SK-N-SH (cell line): ENCODE measurements around the gene ANXA7. TPM values are rescaled to one million over a fixed set of nuclear protein-coding genes. Genes with fewer than 3 reads are reported as not detected.

ENCODE experiments used
- CTCF ChIA-PET: fragments of 300-600, 350-600 bp; formaldehyde crosslinking; extraction: SDS; loops from one replicate; lab custom pipeline; 2021; lab: Yijun Ruan, JAX
- POLR2A ChIA-PET: fragments of 350-600 bp; sonication (Branson Sonifier 250); formaldehyde crosslinking; extraction: SDS; loops from one replicate; lab custom pipeline; 2020; ENCODE audit warnings: antibody characterized with exemption, inconsistent platforms; lab: Yijun Ruan, JAX
- DNase-seq: peaks from one replicate; pipeline ENCODE4 v3.0.0; 2012
- H2AFZ ChIP-seq: fragments of 200-600 bp; sonication (generic); 2 replicates; pipeline ENCODE4 v1.8.1; 2016; ENCODE audit warnings: antibody characterized with exemption, mild to moderate bottlenecking, low read depth
- H3F3A ChIP-seq: fragments of 200-600 bp; sonication (generic); replicated peaks from 2 replicates; pipeline ENCODE3; 2016; ENCODE audit warnings: antibody characterized with exemption, mild to moderate bottlenecking; ENCODE audit not compliant: insufficient read depth
- H3K27ac ChIP-seq, 2 experiments: fragments of 200-500 bp in 1 of 2; fragments of 200-600 bp in 1 of 2; sonication (Bioruptor generic) in 1 of 2; sonication (generic), shearing (Covaris generic) in 1 of 2; 2 replicates each; pipeline versions ENCODE4 v1.5.1 to v1.6.1; 2014 to 2016; ENCODE audit warnings: low read depth in 2 of 2, inconsistent platforms in 1 of 2, low read length in 1 of 2, mild to moderate bottlenecking in 1 of 2, mixed read lengths in 1 of 2
- H3K27me3 ChIP-seq: fragments of 200-600 bp; sonication (generic), shearing (Covaris generic); 2 replicates; pipeline ENCODE4 v1.6.1; 2016; ENCODE audit warnings: mixed run types; ENCODE audit not compliant: insufficient read depth
- H3K36me3 ChIP-seq, 2 experiments: fragments of 200-500 bp in 1 of 2; fragments of 200-600 bp in 1 of 2; sonication (Bioruptor generic) in 1 of 2; sonication (generic) in 1 of 2; replicated peaks in 1 of 2; 2 replicates each; pipeline versions ENCODE3 to v1.5.1; 2014 to 2016; ENCODE audit warnings: low read length in 1 of 2, mild to moderate bottlenecking in 1 of 2; ENCODE audit not compliant: insufficient read depth in 2 of 2, control insufficient read depth in 1 of 2
- H3K4me1 ChIP-seq, 2 experiments: fragments of 200-500 bp in 1 of 2; fragments of 200-600 bp in 1 of 2; sonication (Bioruptor generic) in 1 of 2; sonication (generic), shearing (Covaris generic) in 1 of 2; 2 replicates each; pipeline versions ENCODE4 v1.5.1 to v1.6.1; 2014 to 2016; ENCODE audit warnings: low read depth in 1 of 2, low read length in 1 of 2, mixed run types in 1 of 2; ENCODE audit not compliant: insufficient read depth in 2 of 2, control insufficient read depth in 1 of 2
- H3K4me2 ChIP-seq: fragments of 200-600 bp; sonication (generic), shearing (Covaris generic); 2 replicates; pipeline ENCODE4 v1.6.1; 2017; ENCODE audit warnings: mixed run types
- H3K4me3 ChIP-seq, 2 experiments: fragments of 200-500 bp in 1 of 2; fragments of 200-600 bp in 1 of 2; sonication (Bioruptor generic) in 1 of 2; sonication (generic), shearing (Covaris generic) in 1 of 2; 2 replicates each; pipeline versions ENCODE4 v1.5.1 to v1.8.1; 2014 to 2016; ENCODE audit warnings: low read depth in 2 of 2, inconsistent platforms in 1 of 2, low read length in 1 of 2, mild to moderate bottlenecking in 1 of 2, mixed read lengths in 1 of 2, moderate library complexity in 1 of 2
- H3K79me2 ChIP-seq: fragments of 200-600 bp; sonication (generic); 2 replicates; pipeline ENCODE4 v1.8.1; 2017; ENCODE audit warnings: mild to moderate bottlenecking; ENCODE audit not compliant: insufficient read depth
- H3K9ac ChIP-seq: fragments of 200-600 bp; sonication (generic); 2 replicates; pipeline ENCODE4 v1.6.1; 2017; ENCODE audit warnings: mixed run types
- H3K9me2 ChIP-seq: fragments of 200-600 bp; sonication (generic); 2 replicates; pipeline ENCODE4 v1.6.1; 2017; ENCODE audit warnings: mixed run types
- H3K9me3 ChIP-seq: fragments of 200-600 bp; sonication (generic); 2 replicates; pipeline ENCODE4 v1.6.1; 2017; ENCODE audit warnings: mixed run types, mild to moderate bottlenecking, moderate library complexity
- H4K20me1 ChIP-seq: fragments of 200-600 bp; sonication (generic); 2 replicates; pipeline ENCODE4 v1.6.1; 2017; ENCODE audit warnings: mild to moderate bottlenecking, mixed run types; ENCODE audit not compliant: insufficient read depth
- CHD2 ChIP-seq: fragments of 150-350 bp; IDR thresholded peaks from 2 replicates; pipeline ENCODE4 v1.6.1; 2018; ENCODE audit warnings: low read length; ENCODE audit not compliant: partially characterized antibody
- EZH2phosphoT487 ChIP-seq: fragments of 200-600 bp; sonication (generic); IDR thresholded peaks from 2 replicates; pipeline ENCODE4 v1.6.1; 2017; ENCODE audit warnings: low read depth, mixed run types, mild to moderate bottlenecking, antibody characterized with exemption, moderate library complexity, borderline replicate concordance
- FOXJ3 ChIP-seq: sonication (generic); formaldehyde crosslinking; IDR thresholded peaks from 2 replicates; pipeline ENCODE4 v1.5.1; 2020; ENCODE audit warnings: mild to moderate bottlenecking, missing genetic modification reagents
- FOXM1 ChIP-seq: IDR thresholded peaks from 2 replicates; pipeline ENCODE4 v1.4.0; 2012; ENCODE audit warnings: low read depth, mild to moderate bottlenecking
- GATA2 ChIP-seq: sonication (generic); formaldehyde crosslinking; IDR thresholded peaks from 2 replicates; pipeline ENCODE4 v1.5.0; 2020; ENCODE audit warnings: mild to moderate bottlenecking, missing genetic modification reagents
- IRF3 ChIP-seq: fragments of 150-350 bp; IDR thresholded peaks from 2 replicates; pipeline ENCODE4 v1.6.1; 2016; ENCODE audit warnings: mild to moderate bottlenecking, low read depth, low read length
- JUND ChIP-seq: IDR thresholded peaks from 2 replicates; pipeline ENCODE4 v1.4.0; 2012
- MAX ChIP-seq: IDR thresholded peaks from 2 replicates; pipeline ENCODE4 v1.4.0; 2012; ENCODE audit warnings: low read depth
- MXI1 ChIP-seq: IDR thresholded peaks from 2 replicates; pipeline ENCODE4 v1.6.1; 2012; ENCODE audit warnings: mild to moderate bottlenecking, low read depth, low read length, improper control_type of control experiment
- NFIC ChIP-seq: IDR thresholded peaks from 2 replicates; pipeline ENCODE4 v1.4.0; 2012; ENCODE audit warnings: borderline replicate concordance
- POLR2AphosphoS5 ChIP-seq: IDR thresholded peaks from 2 replicates; pipeline ENCODE4 v1.6.1; 2012; ENCODE audit warnings: low read depth, low read length
- RAD21 ChIP-seq: IDR thresholded peaks from 2 replicates; pipeline ENCODE4 v1.6.1; 2012; ENCODE audit warnings: mild to moderate bottlenecking, low read length
- RFX5 ChIP-seq: IDR thresholded peaks from 2 replicates; pipeline ENCODE4 v1.6.1; 2012; ENCODE audit warnings: mild to moderate bottlenecking, improper control_type of control experiment, low read length
- RXRA ChIP-seq: IDR thresholded peaks from 2 replicates; pipeline ENCODE4 v1.4.0; 2012; ENCODE audit warnings: low read depth, mild to moderate bottlenecking, borderline replicate concordance
- SIN3A ChIP-seq: IDR thresholded peaks from 2 replicates; pipeline ENCODE4 v1.6.1; 2012; ENCODE audit warnings: low read depth, mild to moderate bottlenecking, low read length, moderate library complexity, borderline replicate concordance
- SMC3 ChIP-seq: IDR thresholded peaks from 2 replicates; pipeline ENCODE4 v1.6.1; 2012; ENCODE audit warnings: low read depth, low read length, improper control_type of control experiment
- TAF1 ChIP-seq: IDR thresholded peaks from 2 replicates; pipeline ENCODE4 v1.6.1; 2012; ENCODE audit warnings: low read depth, mild to moderate bottlenecking, low read length, moderate library complexity, borderline replicate concordance
- TCF12 ChIP-seq: IDR thresholded peaks from 2 replicates; pipeline ENCODE4 v1.4.0; 2012
- TEAD4 ChIP-seq: IDR thresholded peaks from 2 replicates; pipeline ENCODE4 v1.4.0; 2012; ENCODE audit warnings: mild to moderate bottlenecking, borderline replicate concordance; ENCODE audit not compliant: insufficient read depth
- YY1 ChIP-seq: IDR thresholded peaks from 2 replicates; pipeline ENCODE4 v1.4.0; 2012; ENCODE audit warnings: low read depth, mild to moderate bottlenecking
- WGBS: methylation state at CpG from one replicate; pipeline ENCODE4 v1.1.6; 2017; ENCODE audit warnings: low lambda C conversion rate; 5-methylcytosine and 5-hydroxymethylcytosine counted together
- polyA plus RNA-seq, 3 experiments: library from polyadenylated mRNA; depleted of rRNA; stranded (reverse); fragments of >200 nt; gene quantifications; 2 replicates each; pipeline ENCODE4 v1.2.3, GENCODE V29; 2012
- TF ChIP-seq, protein P1 (sequence below): IDR thresholded peaks from 2 replicates; pipeline ENCODE4 v1.4.0; 2012; ENCODE audit warnings: low read depth, borderline replicate concordance
- TF ChIP-seq, protein P2 (sequence below): IDR thresholded peaks from 2 replicates; pipeline ENCODE4 v1.4.0; 2012; ENCODE audit warnings: low read depth, borderline replicate concordance
- TF ChIP-seq, protein P3 (sequence below): IDR thresholded peaks from 2 replicates; pipeline ENCODE4 v1.6.1; 2012; ENCODE audit warnings: mild to moderate bottlenecking, low read depth, low read length, moderate library complexity
- TF ChIP-seq, protein P4 (sequence below): IDR thresholded peaks from 2 replicates; pipeline ENCODE4; 2012

ANXA7 gene
- 65.7 and 88.1 TPM in 2 replicates for polyA plus RNA-seq (2012; rRNA removed)
- 82.6 and 83.1 TPM in 2 replicates for polyA plus RNA-seq (2012; cell fraction: cytosol; rRNA removed)
- 38.1 and 67.6 TPM in 2 replicates for polyA plus RNA-seq (2012; cell fraction: nucleus; rRNA removed)

GRCh38 chr10:73413528-73414229, at the start of gene ANXA7:
Gene ANXA7, minus strand, starts transcription at chr10:73414058. Its CDS starts 13,202 bp downstream, at chr10:73400856.
- Histone ChIP-seq H4K20me1 (peaks cover 16% of the 10 kb centered on the region), H3K9me2 (no peaks in the 10 kb centered on the region), H3K4me2 (peak within 1 kb of the TSS; percentile 87), H3K27ac (peak within 1 kb of the TSS; percentile 80 to 88), H2AFZ (peak within 1 kb of the TSS; percentile 88), H3K36me3 (peaks cover 0 to 13% of the 10 kb centered on the region in 2 experiments), H3K4me1 (peaks cover 7 to 8% of the 10 kb centered on the region in 2 experiments; a peak in 1 of 4 replicates), H3K4me3 (peak within 1 kb of the TSS; percentile 74 to 83), H3K9ac (peak within 1 kb of the TSS; percentile 95), H3F3A (peaks cover 8% of the 10 kb centered on the region), H3K9me3 (no peaks in the 10 kb centered on the region), H3K79me2 (peaks cover 51% of the 10 kb centered on the region), H3K27me3 (no peaks in the 10 kb centered on the region)
- peak; percentile 99 for DNase-seq
- 3% methylated on average over 12 of the region's 62 CpGs for WGBS
- POLR2A ChIA-PET: interaction anchor here (1.3 kb wide), 1 partner anchor 162 kb away, joined by 5 read pairs; no protein-coding TSS in a partner anchor
- CTCF ChIA-PET: interaction anchor here (1.1 to 1.6 kb wide), 3 partner anchors 16 to 162 kb away, joined by 3 to 5 read pairs (median 4); no protein-coding TSS in a partner anchor
- no peak for TF ChIP-seq SMC3
- no peak; the same call in 1 of the 2 replicates for TF ChIP-seq TAF1
- no peak for TF ChIP-seq RXRA
- TF ChIP-seq, protein P1, sequence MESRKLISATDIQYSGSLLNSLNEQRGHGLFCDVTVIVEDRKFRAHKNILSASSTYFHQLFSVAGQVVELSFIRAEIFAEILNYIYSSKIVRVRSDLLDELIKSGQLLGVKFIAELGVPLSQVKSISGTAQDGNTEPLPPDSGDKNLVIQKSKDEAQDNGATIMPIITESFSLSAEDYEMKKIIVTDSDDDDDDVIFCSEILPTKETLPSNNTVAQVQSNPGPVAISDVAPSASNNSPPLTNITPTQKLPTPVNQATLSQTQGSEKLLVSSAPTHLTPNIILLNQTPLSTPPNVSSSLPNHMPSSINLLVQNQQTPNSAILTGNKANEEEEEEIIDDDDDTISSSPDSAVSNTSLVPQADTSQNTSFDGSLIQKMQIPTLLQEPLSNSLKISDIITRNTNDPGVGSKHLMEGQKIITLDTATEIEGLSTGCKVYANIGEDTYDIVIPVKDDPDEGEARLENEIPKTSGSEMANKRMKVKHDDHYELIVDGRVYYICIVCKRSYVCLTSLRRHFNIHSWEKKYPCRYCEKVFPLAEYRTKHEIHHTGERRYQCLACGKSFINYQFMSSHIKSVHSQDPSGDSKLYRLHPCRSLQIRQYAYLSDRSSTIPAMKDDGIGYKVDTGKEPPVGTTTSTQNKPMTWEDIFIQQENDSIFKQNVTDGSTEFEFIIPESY: peak; percentile 66; the same call in 1 of the 2 replicates
- no peak; the same call in 1 of the 2 replicates for TF ChIP-seq YY1
- TF ChIP-seq, protein P2, sequence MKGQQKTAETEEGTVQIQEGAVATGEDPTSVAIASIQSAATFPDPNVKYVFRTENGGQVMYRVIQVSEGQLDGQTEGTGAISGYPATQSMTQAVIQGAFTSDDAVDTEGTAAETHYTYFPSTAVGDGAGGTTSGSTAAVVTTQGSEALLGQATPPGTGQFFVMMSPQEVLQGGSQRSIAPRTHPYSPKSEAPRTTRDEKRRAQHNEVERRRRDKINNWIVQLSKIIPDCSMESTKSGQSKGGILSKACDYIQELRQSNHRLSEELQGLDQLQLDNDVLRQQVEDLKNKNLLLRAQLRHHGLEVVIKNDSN: no peak
- no peak; the same call in 1 of the 2 replicates for TF ChIP-seq FOXJ3 (CRISPR knock-in tag)
- no peak for TF ChIP-seq JUND
- TF ChIP-seq, protein P3, sequence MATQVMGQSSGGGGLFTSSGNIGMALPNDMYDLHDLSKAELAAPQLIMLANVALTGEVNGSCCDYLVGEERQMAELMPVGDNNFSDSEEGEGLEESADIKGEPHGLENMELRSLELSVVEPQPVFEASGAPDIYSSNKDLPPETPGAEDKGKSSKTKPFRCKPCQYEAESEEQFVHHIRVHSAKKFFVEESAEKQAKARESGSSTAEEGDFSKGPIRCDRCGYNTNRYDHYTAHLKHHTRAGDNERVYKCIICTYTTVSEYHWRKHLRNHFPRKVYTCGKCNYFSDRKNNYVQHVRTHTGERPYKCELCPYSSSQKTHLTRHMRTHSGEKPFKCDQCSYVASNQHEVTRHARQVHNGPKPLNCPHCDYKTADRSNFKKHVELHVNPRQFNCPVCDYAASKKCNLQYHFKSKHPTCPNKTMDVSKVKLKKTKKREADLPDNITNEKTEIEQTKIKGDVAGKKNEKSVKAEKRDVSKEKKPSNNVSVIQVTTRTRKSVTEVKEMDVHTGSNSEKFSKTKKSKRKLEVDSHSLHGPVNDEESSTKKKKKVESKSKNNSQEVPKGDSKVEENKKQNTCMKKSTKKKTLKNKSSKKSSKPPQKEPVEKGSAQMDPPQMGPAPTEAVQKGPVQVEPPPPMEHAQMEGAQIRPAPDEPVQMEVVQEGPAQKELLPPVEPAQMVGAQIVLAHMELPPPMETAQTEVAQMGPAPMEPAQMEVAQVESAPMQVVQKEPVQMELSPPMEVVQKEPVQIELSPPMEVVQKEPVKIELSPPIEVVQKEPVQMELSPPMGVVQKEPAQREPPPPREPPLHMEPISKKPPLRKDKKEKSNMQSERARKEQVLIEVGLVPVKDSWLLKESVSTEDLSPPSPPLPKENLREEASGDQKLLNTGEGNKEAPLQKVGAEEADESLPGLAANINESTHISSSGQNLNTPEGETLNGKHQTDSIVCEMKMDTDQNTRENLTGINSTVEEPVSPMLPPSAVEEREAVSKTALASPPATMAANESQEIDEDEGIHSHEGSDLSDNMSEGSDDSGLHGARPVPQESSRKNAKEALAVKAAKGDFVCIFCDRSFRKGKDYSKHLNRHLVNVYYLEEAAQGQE: no peak
- TF ChIP-seq POLR2AphosphoS5: peak; percentile 59; the same call in 1 of the 2 replicates
- TF ChIP-seq, protein P4, sequence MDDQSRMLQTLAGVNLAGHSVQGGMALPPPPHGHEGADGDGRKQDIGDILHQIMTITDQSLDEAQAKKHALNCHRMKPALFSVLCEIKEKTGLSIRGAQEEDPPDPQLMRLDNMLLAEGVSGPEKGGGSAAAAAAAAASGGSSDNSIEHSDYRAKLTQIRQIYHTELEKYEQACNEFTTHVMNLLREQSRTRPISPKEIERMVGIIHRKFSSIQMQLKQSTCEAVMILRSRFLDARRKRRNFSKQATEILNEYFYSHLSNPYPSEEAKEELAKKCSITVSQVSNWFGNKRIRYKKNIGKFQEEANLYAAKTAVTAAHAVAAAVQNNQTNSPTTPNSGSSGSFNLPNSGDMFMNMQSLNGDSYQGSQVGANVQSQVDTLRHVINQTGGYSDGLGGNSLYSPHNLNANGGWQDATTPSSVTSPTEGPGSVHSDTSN: no peak
- no peak; the same call in 1 of the 2 replicates for TF ChIP-seq SIN3A
- TF ChIP-seq MAX: peak; percentile 57; the same call in 1 of the 2 replicates
- peak; percentile 90 for TF ChIP-seq CHD2
- no peak for TF ChIP-seq RAD21
- no peak for TF ChIP-seq TCF12
- no peak for TF ChIP-seq TEAD4
- TF ChIP-seq RFX5: no peak
- no peak for TF ChIP-seq FOXM1
- no peak for TF ChIP-seq EZH2phosphoT487
- no peak for TF ChIP-seq IRF3
- no peak for TF ChIP-seq GATA2
- TF ChIP-seq MXI1: peak; percentile 86; the same call in 1 of the 2 replicates
- no peak for TF ChIP-seq NFIC
